K562 (cell line): Measurements from ENCODE around the gene HEATR9. TPM values are rescaled to one million over a fixed set of nuclear protein-coding genes. Genes with fewer than 3 reads are reported as not detected.

ENCODE experiments used
- ARNT ChIP-seq, 2 experiments: fragments of 450-650 bp; IDR thresholded peaks; 2 replicates each; pipeline ENCODE4 v1.6.1; 2016; ENCODE audit warnings: mild to moderate bottlenecking in 1 of 2
- HDGF ChIP-seq: fragments of 450-650 bp; IDR thresholded peaks from 2 replicates; pipeline ENCODE4 v1.6.1; 2016
- KLF16 ChIP-seq: IDR thresholded peaks from 2 replicates; pipeline ENCODE4 v1.6.1; 2016; ENCODE audit warnings: antibody characterized with exemption
- L3MBTL2 ChIP-seq: fragments of 450-650 bp; IDR thresholded peaks from 2 replicates; pipeline ENCODE4 v1.6.1; 2016; ENCODE audit warnings: mild to moderate bottlenecking, moderate library complexity
- POLR2AphosphoS2 ChIP-seq: IDR thresholded peaks from 2 replicates; pipeline ENCODE4 v1.6.1; 2012; ENCODE audit warnings: low read length, improper control_type of control experiment
- RCOR1 ChIP-seq, 2 experiments: IDR thresholded peaks; 2 replicates each; pipeline ENCODE4 v1.6.1; 2012; ENCODE audit warnings: low read depth in 2 of 2, low read length in 2 of 2, borderline replicate concordance in 1 of 2, improper control_type of control experiment in 1 of 2
- SMARCC2 ChIP-seq: fragments of 450-650 bp; IDR thresholded peaks from 2 replicates; pipeline ENCODE4 v1.6.1; 2017; ENCODE audit warnings: antibody characterized with exemption, moderate library complexity, mild to moderate bottlenecking, low read depth
- polyA plus RNA-seq, 8 experiments: library from polyadenylated mRNA; depleted of rRNA in 4 of 8; stranded (reverse) in 5 of 8; unstranded in 3 of 8; fragments of >200 nt; fragmentation: Nextera tagmentation in 2 of 8; fragmentation: Illumina TruSeq in 1 of 8; extraction: Ambion mirVana in 2 of 8; extraction: Trizol in 1 of 8; gene quantifications; 2 replicates each; pipeline versions ENCODE4 v1.2.1 to v1.2.3, GENCODE V29; 2011 to 2014; ENCODE audit warnings: inconsistent platforms in 1 of 8, missing spikeins in 1 of 8
- total RNA-seq, 7 experiments: library from RNA; depleted of rRNA in 6 of 7; stranded (reverse); fragments of >200 nt in 6 of 7; fragmentation: Illumina TruSeq in 2 of 7; extraction: Trizol in 2 of 7; gene quantifications; 2 replicates each; pipeline versions ENCODE4 v1.2.1 to v1.2.3, GENCODE V29; 2011 to 2021; ENCODE audit warnings: low replicate concordance in 1 of 7
- TF ChIP-seq, protein P1 (sequence below): sonication (generic); formaldehyde crosslinking; IDR thresholded peaks from 2 replicates; pipeline ENCODE4 v1.8.1; 2023; ENCODE audit warnings: mild to moderate bottlenecking, missing genetic modification reagents
- TF ChIP-seq, protein P2 (sequence below), 2 experiments: fragments of 450-650 bp; formaldehyde crosslinking in 1 of 2; IDR thresholded peaks; 2 replicates each; pipeline versions ENCODE4 v1.4.0 to v1.6.1; 2014 to 2020; ENCODE audit warnings: mild to moderate bottlenecking in 2 of 2, borderline replicate concordance in 1 of 2, low read depth in 1 of 2
- TF ChIP-seq, protein P3 (sequence below): fragments of 450-650 bp; formaldehyde crosslinking; IDR thresholded peaks from 2 replicates; pipeline ENCODE4 v1.4.0; 2020; ENCODE audit warnings: mild to moderate bottlenecking, moderate library complexity
- TF ChIP-seq, protein P4 (sequence below): sonication (generic); formaldehyde crosslinking; IDR thresholded peaks from 2 replicates; pipeline ENCODE4 v1.8.0; 2022; ENCODE audit warnings: mild to moderate bottlenecking, missing genetic modification reagents
- TF ChIP-seq, protein P5 (sequence below): sonication (generic); formaldehyde crosslinking; IDR thresholded peaks from 2 replicates; pipeline ENCODE4 v1.8.1; 2023; ENCODE audit warnings: mild to moderate bottlenecking, missing genetic modification reagents, moderate library complexity

The HEATR9 gene
- total and polyA plus RNA-seq, 9 of the 15 experiments (the other 6 are each of a cell fraction or from before 2014, with no cell fraction given), result not detected

DNA sequence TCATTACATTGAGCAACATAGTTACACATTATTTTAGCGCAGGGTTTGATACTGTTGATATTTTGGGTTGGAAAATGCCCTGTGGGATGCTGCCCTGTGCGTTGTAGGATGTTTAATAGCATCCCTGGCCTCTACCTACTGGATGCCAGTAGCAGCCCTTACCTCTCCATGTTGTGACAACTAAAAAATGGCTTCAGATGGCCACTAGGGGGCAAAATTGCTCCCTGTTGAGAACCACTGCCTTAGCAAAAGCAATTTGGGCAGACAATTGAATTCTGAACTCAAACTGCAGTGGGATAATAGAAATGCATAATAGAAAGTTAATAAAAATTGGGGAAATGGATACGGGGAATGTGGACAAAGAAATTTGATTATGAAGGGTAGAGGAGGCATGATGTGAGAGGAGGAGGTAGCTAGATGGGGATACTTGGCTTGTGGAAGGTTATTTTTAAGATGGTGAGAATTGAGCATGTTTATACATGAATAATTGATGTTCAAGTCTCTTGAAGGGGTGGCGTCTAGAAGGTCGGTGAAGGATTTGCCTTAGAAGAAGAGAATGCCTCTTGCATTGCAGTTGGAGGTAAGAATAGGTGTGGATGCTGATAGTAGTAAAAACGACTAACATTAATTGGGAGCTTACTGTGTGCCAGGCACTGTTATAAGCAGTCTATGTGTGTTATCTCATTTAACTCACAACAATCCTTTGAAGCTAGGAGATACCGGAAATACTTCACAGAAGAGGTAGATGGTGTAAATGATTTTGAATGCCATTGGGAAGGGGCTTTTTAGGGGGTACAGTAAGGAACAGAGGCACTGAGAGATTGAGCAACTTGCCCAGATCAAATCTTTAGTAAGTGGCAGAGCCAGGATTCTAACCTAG is 19.0 kb downstream of the HEATR9 start (continued):
- TF ChIP-seq, protein P1, sequence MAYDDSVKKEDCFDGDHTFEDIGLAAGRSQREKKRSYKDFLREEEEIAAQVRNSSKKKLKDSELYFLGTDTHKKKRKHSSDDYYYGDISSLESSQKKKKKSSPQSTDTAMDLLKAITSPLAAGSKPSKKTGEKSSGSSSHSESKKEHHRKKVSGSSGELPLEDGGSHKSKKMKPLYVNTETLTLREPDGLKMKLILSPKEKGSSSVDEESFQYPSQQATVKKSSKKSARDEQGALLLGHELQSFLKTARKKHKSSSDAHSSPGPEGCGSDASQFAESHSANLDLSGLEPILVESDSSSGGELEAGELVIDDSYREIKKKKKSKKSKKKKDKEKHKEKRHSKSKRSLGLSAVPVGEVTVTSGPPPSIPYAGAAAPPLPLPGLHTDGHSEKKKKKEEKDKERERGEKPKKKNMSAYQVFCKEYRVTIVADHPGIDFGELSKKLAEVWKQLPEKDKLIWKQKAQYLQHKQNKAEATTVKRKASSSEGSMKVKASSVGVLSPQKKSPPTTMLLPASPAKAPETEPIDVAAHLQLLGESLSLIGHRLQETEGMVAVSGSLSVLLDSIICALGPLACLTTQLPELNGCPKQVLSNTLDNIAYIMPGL (CRISPR knock-in tag), result no peak
- TF ChIP-seq, protein P2, sequence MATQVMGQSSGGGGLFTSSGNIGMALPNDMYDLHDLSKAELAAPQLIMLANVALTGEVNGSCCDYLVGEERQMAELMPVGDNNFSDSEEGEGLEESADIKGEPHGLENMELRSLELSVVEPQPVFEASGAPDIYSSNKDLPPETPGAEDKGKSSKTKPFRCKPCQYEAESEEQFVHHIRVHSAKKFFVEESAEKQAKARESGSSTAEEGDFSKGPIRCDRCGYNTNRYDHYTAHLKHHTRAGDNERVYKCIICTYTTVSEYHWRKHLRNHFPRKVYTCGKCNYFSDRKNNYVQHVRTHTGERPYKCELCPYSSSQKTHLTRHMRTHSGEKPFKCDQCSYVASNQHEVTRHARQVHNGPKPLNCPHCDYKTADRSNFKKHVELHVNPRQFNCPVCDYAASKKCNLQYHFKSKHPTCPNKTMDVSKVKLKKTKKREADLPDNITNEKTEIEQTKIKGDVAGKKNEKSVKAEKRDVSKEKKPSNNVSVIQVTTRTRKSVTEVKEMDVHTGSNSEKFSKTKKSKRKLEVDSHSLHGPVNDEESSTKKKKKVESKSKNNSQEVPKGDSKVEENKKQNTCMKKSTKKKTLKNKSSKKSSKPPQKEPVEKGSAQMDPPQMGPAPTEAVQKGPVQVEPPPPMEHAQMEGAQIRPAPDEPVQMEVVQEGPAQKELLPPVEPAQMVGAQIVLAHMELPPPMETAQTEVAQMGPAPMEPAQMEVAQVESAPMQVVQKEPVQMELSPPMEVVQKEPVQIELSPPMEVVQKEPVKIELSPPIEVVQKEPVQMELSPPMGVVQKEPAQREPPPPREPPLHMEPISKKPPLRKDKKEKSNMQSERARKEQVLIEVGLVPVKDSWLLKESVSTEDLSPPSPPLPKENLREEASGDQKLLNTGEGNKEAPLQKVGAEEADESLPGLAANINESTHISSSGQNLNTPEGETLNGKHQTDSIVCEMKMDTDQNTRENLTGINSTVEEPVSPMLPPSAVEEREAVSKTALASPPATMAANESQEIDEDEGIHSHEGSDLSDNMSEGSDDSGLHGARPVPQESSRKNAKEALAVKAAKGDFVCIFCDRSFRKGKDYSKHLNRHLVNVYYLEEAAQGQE (IDR thresholded peaks at IDR 0.05; ENCODE audit: borderline replicate concordance), result peak; percentile 77; the same call in 1 of the 2 replicates
- TF ChIP-seq, protein P2 (CRISPR knock-in tag; IDR thresholded peaks at IDR 0.05; ENCODE audit: low read depth), result no peak
- TF ChIP-seq, protein P3, sequence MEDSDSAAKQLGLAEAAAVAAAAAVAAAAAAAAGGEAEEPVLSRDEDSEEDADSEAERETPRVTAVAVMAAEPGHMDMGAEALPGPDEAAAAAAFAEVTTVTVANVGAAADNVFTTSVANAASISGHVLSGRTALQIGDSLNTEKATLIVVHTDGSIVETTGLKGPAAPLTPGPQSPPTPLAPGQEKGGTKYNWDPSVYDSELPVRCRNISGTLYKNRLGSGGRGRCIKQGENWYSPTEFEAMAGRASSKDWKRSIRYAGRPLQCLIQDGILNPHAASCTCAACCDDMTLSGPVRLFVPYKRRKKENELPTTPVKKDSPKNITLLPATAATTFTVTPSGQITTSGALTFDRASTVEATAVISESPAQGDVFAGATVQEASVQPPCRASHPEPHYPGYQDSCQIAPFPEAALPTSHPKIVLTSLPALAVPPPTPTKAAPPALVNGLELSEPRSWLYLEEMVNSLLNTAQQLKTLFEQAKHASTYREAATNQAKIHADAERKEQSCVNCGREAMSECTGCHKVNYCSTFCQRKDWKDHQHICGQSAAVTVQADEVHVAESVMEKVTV (CRISPR knock-in tag), result 0 out of 2 replicates have a peak, but pooled peaks have one; percentile 27
- TF ChIP-seq, protein P4, sequence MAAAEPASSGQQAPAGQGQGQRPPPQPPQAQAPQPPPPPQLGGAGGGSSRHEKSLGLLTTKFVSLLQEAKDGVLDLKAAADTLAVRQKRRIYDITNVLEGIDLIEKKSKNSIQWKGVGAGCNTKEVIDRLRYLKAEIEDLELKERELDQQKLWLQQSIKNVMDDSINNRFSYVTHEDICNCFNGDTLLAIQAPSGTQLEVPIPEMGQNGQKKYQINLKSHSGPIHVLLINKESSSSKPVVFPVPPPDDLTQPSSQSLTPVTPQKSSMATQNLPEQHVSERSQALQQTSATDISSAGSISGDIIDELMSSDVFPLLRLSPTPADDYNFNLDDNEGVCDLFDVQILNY (CRISPR knock-in tag), result no peak
- TF ChIP-seq KLF16 (0 out of 2 replicates have a peak, but pooled peaks have one; percentile 20), RCOR1 (IDR thresholded peaks at IDR 0.05; ENCODE audit: borderline replicate concordance in 1 of 2, low read depth in 2 of 2, low read length in 2 of 2) (no peak), POLR2AphosphoS2 (peak; percentile 30; the same call in 1 of the 2 replicates), ARNT (IDR thresholded peaks at IDR 0.05) (0 out of 4 replicates have a peak, but pooled peaks of 1 of the 2 experiments have one; percentile 26), L3MBTL2 (0 out of 2 replicates have a peak, but pooled peaks have one; percentile 17), SMARCC2 (no peak), HDGF (peak; percentile 78; the same call in 1 of the 2 replicates)
- TF ChIP-seq, protein P5, sequence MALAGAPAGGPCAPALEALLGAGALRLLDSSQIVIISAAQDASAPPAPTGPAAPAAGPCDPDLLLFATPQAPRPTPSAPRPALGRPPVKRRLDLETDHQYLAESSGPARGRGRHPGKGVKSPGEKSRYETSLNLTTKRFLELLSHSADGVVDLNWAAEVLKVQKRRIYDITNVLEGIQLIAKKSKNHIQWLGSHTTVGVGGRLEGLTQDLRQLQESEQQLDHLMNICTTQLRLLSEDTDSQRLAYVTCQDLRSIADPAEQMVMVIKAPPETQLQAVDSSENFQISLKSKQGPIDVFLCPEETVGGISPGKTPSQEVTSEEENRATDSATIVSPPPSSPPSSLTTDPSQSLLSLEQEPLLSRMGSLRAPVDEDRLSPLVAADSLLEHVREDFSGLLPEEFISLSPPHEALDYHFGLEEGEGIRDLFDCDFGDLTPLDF, result 0 out of 2 replicates have a peak, but pooled peaks have one; percentile 48
